ENCODE data around the gene REXO1.

The REXO1 gene

DNA sequence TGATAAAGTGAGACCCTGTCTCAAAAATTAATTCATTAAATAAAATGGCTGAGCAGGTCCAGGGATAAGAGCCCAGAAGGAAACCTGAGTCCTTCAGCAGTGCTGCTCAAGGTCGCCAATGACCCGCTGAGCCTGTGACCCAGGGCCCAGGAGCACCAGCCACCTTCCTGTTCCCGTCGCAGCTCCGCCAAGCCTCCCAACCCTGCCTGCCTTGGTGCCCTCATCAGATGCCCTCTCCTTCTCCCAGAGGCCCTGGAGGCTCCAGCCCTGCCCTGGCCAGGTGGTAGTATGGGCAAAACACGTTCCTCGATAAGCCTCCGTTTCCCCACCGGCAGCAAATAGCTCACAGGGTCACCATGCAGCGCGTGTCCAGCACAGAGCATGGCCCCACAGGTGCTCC, 2.6 kb downstream of the REXO1 start:
- no peak for DNase-seq

DNA sequence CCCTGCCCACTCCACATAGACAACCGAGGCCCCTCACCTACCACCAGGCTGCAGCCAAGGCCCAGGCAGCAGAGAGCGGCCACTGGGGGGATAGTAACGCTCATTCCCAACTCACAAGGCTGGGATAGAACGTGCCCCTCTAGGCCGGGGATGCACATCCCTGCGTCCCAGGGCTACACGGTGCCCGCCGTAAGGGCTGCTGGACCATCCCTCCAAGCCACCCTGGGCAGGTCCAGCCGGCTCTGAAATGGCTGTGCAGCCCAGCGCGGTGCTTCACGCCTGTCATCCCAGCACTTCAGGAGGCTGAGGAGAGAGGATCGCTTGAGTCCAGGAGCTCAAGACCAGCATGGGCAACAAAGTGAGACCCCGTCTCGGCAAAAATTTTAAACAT, 3.2 kb downstream of the REXO1 start:
- no peak for DNase-seq

DNA sequence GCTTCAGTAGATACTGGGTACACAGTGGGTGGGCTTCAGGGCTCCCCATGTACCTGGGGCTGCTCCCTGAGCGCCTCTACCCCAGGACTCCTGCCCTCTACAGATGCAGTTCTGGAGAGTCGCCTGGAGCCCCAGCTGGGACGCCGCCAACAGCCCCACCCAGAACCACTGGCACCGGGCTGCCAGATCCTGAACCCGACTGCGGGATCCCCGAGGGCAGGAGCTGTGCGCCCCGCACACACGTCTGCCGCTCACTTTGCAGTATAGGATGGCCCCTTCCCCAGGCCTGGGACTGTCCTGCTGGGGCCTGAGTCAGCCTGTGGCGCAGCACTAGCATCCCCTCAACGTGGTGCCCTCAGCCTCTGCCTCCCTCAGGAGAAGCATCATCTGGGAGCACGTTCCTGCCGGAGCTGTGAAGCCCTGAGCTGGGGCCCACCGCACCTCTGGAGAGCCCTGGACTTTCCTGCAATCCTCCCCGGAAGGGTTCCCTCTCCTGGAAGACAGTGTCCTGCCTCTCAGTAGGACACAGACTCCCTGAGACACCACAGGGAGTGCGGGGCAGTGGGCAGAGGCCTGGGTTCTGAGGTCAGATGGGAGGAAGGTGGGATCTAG, 3.7 kb downstream of the REXO1 start:
- no peak for DNase-seq

DNA sequence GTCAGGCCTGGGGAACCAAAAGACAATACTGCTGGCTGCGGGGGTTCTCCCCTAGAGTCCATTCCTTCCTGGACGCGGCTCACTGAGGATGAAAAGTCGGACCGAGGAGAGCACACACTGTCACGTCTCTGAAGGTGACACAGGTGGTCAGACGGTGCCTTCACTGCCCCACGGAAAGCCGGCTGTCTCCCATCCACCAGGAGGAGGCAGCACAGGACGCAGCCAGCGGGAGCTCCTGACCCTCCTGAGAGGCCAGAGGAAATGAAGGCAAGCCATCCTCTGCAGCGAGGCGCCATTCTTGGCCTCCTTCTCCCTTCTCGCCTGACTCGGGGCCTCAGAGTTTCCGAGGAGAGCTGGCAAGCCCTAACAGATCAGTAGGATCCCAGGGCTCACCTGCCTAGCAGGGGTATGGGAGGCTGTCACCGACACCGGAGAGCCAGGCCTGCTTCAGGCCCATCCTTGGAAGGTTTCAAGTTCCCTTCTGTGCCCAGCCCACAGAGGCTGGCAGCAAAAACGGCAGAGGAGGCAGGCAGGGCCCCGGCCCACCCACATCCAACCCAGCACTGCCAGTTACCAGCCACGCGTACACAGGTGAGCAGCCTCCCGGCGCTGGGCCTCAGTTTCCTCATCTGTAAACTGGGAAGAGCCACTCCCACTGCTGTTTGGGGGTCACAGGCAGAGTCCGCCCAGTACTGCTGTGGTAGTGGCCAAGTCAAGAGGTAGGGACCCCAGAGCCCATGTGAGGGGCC, 4.5 kb downstream of the REXO1 start:
- no peak for DNase-seq

DNA sequence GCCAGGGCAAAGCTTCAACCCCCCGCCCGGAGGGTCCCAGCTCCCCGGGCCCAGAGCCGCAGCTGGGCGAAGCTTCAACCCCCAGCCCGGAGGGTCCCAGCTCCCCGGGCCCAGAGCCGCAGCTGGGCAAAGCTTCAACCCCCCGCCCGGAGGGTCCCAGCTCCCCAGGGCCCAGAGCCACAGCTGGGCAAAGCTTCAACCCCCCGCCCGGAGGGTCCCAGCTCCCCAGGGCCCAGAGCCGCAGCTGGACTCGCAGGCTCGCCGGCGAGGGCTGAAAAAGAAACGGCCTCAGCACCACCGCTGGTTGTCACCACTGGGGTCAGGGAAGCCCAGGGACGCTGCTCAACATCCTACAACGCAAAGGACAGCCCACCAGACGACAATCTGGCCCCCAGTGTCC, 5.2 kb downstream of the REXO1 start:
- DNase-seq: no peak

DNA sequence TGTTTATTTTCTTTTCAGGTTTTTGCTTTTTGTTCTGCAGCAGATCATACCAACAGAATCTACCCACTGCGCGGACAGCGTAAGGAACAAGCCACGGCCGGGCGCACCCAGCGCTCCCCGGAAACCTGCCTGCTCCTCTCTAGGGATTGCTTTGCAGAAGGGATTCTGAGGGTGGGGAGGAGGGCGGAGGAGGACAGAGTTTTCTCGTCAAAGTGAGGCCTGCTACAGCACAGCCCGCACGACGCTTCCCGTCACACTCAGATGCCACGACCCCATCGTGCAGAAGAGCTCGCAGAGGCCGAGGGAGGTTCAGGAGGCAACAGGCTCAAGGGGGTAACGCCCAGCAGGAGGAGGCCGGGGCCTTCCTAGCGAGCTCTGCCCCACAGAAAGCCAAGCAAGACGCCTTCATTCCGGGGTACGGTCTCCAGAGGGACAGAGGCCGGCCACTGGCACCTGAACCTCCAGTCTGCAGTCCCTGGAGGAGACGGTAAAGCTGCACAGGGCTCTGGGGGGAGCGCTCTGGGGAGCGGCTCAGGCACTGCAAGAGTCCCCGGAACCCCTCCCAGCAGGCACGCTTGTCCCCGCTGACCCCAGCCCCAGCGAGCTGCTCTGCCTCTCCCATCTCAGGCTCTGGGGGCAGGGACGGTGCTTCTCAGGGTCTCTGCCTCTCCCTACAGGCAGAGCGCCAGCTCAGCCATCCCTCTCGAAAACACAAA, 6.9 kb downstream of the REXO1 start:
- no peak for DNase-seq

DNA sequence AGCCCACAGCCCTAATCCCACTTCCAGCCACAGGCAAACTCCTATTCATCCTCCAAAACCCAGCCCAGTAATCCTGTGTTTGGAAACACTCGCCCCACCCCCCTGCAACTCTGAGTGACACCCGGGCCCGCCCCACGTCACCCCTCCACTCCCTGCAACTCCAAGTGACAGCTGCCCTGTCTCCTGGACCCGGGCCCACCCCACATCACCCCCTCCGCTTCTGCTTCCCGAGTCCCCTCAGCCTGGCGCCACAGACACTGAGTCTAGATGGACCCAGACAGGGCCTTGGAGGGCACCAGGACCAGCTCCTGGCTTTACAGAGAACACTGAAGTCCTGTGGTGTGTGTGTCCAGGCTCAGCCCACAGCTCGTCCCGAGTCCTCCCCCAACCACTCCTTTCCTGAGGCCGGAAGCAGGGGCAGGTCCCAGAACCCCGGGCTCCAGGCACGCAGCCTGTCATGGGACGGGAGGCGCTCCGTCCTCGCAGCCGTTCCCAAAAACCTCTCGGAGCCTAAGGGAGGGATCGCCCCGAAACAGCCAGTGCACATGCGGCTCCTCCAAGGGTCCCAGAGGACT, 7.7 kb downstream of the REXO1 start:
- no peak for DNase-seq

DNA sequence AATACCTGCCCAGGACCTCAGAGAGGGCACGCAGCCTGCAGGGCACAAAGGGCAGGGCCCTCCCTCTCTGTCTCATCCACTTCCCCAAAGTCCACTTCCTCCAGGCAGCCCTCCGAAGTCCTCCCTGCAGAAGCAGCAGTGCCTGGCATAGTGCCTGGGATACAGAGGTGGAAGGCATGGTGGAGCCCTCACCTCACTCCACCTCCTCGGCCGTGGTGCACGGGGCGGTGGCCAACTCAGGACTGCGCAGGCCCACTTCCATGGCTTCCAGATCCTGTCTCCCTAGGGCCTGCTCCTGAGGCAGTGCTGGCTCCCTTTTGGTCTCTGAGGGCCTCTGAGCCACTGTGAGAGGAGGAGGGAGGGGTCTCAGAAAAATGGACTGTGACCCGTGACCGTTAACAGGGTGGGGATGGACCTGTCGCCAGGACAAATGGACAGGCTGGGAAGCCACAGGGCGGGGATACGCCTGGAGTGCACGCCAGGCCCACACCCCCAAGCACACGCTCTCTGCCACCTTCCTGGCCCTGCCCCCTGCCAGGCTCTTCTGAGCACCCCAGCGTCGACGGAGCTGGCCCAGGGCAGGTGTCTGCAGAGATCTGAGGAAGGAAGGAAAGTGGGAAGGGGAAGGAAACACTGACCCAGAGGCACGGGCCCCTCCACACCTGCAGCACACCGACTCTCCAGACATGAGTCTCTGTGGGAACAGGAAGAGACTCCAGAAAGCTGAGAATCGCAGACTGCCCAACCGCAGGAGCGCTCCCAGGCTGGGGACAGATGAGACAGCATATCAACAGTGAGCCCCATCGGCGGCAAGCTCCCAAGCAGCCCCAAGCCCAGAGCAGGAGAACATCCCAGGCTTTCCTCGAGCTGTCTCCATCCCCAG, 8.4 kb downstream of the REXO1 start:
- no peak for DNase-seq

DNA sequence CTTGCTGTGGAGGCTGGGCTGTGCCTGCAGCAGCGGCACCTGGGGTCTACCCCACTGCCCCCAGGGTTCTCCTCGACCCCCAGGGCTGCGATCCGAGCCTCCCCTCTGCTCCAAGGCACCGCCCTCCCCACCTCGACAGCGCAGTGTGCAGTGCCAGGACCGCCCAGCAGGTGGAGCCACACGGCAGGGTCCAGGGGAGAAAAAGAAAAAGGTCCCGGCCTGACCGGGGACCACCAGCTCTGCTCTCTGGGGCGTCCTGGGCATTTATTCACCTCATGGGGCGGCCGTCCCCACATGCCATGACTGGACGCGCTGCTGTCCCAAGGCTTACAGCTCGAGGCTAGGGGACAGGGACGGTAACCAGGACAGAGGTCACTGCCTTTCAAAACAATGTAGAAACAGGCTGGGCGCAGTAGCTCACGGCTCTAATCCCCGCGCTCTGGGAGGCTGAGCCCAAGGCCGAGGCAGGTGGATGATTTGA, 10.6 kb downstream of the REXO1 start:
- no peak for DNase-seq

DNA sequence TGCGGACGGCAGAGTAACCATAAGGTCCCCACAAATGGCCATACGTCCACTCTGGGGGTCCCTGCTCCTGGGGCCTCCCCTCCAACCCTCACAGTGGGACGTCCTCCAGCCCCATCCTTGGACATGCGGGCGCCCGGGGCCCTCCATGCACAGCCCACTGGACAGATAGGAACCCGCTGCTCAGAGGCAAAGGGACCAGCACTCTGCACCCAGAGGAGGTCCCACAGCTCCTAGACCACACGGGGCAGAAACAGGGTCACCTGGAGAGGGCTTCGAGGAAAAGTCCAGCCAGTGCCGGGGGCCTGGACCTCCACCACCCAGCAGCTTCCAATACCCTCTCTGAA, 11.1 kb downstream of the REXO1 start:
- DNase-seq: no peak

DNA sequence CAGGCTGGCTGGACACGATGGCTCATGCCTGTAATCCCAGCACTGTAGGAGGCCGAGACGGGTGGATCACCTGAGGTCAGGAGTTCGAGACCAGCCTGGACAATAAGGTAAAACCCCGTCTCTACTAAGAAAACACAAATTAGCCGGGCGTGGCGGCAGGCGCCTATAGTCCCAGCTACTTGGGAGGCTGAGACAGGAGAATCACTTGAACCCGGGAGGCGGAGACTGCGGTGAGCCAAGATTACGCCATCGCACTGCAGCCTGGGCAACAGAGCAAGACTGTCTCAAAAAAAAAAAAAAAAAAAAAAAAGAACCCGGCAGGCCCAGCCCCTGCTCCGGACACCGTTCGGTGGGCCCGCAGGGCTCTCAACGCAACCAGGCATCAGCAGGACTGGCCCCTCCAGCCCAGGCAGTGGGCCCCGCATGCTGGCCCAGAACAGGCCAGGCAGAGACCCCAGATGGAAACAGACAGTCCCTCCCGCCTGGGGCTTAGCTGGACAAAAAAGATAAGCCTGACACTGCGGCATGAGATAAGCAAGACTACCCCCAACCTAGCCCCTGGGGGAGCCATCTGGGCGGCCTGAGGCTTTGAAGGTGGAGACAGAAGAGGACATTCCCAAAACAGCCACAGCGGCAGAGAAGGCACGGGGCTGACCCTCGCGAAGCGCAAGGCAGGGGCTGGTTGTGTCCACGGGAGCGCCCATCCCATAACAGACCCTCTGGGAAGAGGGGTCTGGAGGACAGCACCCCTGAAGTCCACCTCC, 11.6 kb downstream of the REXO1 start:
- no peak for DNase-seq

DNA sequence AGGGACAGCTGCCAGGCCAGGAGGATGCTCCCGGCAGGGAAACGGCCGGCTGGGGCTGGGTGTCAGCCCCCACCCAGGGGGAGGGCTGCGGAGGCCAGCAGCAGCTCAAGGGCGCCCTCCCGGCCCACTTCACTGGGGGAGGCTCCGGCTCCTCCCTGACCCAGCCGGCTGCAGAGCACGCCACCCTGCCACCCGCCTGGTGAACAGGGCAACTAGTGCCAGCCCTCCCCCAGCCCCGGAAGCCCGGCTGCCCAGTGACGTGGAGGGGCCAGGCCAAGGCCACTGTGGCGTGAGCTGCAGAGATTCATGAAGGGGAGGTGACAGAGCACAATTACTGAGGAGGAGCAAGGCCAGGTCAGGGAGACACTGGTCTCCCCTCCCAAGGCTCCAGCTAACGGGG, 14.7 kb downstream of the REXO1 start:
- no peak for DNase-seq

DNA sequence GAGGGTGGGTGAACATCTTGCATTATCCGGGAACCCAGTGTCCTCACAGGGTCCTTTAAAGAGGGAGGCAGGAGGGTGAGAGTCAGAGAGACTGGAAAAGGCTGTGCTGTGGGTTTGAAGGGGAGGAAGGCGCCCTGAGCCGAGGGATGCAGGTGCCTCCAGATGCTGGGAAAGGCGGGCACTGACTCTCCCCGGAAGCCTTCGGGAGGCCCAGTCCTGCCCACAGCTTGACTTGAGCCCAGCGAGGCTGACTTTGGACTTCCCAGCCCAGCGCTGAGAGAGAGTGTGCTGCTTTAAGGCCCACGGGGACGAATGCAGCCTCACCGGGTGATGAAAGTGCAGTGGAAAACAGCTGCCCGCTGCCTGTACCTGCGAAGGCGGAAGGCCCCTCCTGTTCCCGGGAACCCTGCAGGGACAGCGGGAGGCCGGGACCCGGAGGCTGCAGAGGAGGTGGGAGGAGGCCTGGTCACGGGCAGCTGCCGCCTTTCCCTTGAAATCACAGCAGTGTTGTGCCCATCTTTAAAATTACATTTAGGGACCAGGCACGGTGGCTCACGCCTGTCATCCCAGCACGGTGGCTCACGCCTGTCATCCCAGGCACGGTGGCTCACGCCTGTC, 16.1 kb downstream of the REXO1 start:
- DNase-seq: no peak

DNA sequence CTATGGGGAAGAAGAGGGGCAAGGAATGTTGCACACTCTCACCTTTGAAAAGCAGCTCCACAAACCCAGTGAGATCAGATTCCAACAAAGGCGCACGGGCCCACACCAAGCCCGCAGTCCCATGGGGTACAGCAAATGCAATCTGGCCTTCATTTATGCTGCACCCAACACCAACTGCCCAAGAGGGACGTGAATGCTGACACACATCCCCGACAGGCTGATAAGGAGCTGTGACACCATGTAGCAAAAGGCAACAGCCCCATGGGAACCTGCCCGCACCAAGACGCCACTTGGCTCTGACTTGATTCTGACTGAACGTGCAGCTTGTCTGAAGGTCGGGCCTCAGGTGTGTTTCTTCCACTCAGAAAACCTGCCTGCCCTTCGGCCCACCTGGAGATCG, 17.3 kb downstream of the REXO1 start:
- no peak for DNase-seq

DNA sequence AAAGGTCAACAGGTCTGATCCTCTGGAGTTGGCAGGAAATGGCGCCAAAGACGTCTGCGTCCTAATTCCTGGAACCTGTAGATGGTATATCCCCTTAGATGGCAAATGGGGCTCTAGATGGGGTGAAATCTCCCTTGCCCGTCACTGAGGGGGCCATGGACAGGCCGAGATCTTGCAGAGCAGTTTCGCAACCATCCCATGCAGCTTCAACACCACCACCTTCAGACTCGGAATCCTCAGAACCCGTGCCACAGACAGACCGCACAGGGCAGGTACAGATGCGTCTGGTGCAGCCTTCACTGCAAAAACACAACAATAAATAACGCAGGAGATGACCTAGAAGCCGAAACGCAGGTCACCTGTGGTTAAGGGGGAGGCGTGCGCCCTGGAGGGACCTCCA, 17.7 kb downstream of the REXO1 start:
- DNase-seq: no peak

DNA sequence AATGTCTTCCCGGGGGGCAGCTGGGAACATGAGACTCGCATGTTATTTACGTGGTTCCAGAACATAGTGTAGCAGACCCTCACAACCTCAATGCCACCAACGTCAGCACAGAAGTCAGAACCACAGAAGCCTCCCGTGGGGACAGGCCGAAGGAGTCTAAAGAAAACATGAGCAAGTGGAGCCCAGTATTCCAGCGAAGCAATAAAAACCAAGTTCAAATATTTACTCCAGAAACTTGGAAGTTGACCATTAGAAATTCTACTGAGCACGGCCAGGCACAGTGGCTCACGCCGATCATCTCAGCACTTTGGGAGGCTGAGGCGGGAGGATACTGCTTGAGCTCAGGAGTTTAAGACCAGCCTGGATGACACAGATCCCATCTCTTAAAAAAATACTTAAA, 18.3 kb downstream of the REXO1 start:
- no peak for DNase-seq

DNA sequence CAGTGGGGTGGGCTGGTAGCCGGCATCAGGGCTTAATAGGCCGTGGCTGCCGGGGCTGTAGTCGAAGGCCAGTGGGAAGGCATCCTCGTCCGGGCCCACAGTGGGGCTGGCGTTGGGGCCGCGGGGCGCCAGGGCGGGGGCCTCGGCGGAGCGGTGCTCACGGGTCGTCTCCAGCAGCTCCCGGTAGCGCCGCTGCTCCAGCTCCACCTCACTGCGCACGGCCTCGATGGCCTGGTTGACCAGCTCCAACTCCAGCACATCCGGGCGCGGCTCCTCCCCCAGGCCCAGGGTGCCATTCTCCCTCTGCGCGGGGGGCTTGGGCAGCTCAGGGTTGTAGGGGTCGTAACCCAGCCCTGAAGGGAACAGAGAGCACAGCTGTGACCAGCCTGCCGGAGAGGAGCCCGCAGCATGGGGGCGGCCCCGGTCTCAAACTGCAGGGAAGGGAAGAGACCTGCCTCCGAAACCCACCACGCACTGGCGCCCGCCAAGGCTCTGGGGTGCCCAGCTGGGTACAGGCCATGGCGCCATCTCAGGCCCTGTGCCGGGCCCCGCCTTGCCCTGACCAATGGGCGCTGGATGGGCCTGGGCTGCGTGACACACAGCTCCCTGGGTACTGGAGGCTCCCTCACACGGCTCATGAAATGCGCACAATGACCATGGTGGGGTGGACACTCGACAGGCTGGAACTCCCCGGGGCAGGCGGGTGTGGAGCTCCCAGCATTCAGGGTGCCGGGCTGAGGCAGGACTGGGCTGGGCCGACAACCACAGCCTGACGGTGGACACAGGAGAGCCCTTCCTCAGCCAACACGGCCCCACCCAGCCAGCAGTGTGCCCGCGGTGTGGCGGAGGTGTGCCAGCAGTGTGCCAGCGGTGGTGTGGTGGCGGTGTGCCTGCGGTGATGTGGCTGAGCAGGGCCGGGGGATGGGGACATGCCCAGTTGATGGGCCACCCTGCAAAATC, 19.7 kb downstream of the REXO1 start:
- no peak for DNase-seq

DNA sequence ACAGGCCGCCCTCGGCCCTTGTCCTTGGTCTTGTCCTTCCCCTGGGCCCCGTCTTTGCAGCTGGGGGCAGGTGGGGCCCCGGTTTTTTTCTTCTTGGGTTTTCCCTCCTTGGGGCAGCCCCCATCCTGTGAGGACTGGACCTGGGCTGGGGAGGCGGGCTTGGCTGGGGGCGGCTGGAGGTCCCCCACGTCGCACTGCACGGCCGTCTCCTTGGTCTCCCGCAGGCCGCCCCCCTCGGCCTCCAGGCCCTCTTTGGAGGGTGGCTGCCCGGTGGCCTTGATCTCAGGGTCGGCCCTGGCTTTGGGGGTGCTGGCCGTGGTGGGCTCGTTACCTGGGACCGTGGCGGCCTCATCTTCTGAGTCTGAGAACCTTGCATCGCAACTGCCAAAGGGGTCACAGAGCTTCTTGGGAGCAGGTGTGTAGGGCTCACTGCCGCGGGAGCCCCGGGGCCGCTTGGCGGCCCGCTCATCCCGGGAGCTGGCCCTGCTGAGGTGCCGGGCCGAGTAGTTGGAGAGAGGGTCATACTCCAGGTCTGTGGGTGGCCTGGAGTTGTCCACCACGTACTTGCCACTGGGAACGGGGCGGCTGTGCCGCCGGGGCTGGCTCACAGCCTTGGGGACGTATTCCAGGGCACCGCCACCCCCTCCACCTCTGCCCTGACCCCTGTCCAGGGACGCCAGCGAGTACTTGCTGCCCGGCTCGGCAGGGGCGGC, 20.6 kb downstream of the REXO1 start:
- no peak for DNase-seq

Measured in NCI-H2029 treated with DMSO at 0.1 percent for 48 hours (cell line).